NCI-H187 (cell line): ENCODE measurements around the gene CACNA1D.

Experiments used
- DNase-seq, 2 experiments: peaks; one replicate each; lab custom pipeline; 2025; lab: John Stamatoyannopoulos, UW

CACNA1D gene

DNA sequence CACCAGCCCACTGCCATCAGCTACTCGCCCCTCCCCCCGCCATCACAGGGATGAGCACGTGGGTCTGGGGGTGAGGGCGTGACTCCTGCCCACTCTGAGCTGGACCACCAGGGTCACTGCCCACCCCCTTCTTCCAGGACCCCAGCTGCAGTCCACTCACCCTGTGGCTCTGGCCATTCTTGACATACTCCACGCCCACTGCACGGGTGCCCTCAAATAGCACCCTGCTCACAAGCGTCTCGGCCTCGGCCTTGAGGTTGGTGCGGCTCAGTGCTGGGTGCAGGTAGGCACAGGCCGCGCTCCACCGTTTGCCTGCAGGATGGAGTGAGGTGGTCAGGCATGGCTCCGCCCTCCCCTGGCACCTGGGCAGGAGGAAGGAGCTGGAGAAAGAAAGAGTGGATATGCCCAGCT, 327.9 kb downstream of the CACNA1D start:
- DNase-seq = no peak

DNA sequence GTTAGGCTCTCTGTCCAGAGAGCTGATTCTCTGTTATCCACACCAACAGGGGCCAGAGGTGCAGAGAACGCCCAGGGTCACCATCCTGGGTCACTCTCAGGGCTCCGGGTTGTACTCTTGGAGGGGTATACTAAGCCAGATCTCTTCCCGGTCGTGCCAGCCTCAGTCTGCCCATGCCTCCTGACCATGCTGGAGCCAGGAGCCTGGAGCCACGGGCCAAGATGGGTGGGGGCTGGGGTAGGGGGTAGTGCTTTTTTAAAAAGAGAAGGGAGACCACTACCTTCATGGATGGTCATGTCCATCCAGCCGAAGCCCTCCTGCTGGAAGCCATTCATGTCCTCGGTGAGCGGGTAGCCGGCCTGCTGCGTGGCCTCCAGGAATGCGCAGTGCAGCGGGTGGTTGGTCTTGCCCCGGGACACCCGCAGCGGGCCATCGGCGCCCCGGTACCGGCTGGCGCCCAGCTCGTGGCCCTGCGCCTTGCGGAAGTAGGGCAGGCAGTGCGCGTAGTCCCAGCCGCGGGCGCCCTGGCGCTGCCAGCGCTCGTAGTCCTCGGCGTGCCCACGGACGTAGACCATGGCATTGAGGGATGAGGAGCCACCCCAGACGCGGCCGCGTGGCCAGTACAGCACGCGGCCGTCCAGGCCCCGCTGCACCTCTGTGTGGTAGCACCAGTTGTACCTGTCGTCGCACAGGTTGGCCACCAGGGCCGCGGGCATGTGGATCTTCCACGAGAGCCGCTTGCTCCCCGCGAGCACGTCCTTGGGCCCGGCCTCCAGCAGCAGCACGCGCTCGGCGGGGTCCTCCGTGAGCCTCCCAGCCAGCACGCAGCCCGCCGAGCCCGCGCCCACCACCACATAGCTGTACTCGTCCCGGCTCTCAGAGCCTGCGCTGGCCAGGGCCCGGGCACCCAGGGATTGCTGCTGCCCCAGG, 328.9 kb downstream of the CACNA1D start:
- DNase-seq = no peak

GRCh38 chr3:53823956-53824657, 329.7 kb downstream of the CACNA1D start:
- DNase-seq = no peak

GRCh38 chr3:53824795-53825194, 330.4 kb downstream of the CACNA1D start:
- no peak for DNase-seq

GRCh38 chr3:53826048-53826447, 331.6 kb downstream of the CACNA1D start:
- DNase-seq = no peak

DNA sequence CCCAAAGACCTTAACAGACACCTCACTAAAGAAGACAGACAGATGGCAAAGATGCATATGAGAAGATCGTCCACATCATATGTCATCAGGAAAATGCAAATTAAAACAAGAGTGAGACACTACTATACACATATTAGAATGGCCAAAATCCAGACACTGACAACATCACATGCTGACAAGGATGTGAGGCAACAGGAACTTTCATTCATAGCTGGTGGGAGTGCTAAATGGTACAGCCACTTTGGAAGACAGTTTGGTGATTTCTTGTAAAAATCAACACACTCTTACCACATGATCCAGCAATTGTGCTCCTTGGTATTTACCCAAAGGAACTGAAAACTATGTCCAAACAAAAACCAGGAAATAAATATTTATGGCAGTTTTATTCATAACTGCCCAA, 334.2 kb downstream of the CACNA1D start:
- DNase-seq = no peak

DNA sequence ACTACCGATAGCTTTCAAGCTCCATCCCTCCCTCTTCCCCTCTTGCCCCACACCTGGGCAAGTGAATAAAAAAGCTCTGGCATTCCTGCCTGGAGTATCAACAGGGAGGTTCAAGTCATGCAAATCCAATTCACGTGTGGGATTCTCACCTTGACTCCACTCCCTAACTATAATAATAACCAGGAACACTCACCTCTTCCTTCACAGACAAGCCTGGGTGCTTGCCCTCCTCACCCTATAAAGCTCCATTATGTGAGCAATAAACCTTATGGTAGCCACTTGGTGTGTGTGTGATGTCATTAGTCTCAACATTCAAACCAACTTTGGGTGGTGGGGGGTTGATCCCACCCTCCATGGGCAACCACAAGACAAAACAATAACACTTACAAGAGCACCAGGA, 335.2 kb downstream of the CACNA1D start:
- DNase-seq = no peak

- DNase-seq = no peak
These were observed 336.5 kb downstream of the CACNA1D start for GRCh38 chr3:53830944-53831343.

DNA sequence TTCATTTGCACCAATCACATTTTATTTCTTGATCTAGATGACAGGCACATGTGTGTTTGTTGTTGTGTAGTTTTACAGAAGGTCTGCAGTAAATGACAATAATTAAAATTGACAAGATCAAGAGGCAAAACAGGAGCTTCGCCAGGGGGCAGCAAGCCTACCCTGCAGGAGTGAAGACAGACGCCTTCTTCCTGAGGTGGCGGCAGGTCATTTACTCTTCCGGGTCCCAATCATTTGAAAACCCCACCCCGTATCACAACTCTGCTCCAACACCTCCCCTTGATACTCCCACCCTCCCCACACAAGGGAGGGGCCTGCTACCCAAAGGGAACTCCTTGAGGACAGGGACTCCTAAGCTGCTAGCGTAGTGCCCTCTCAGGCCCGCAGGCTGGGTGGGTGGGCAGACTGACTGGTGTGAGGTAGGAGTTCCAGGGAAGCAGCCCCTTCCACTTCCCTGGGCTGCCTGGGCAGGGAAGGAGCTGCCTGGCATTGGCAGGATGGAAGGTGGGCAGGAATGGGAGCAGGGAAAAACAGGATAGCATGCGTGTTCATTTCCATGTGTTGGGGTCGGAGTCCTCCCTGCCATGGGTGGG, 338.7 kb downstream of the CACNA1D start:
- DNase-seq = no peak

DNA sequence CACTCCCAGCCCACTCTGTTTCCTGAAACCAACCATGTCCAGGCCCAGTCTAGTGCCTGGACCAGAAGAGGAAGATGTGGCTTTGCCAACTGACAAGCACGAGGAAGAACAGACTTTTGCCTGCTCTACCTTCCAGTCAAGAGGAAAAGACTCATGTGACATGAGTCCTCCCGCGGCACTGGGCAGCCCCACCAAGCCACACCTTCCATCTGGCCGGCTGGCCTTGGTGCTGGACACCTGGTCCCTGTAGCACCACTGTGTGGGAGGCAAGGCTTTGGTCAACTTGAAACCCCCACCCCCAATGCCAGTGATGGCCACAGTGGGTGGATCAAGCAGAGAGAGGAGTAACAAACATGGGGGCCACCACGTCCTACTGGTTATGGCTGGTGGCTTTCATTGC, 339.3 kb downstream of the CACNA1D start:
- no peak for DNase-seq

- no peak for DNase-seq
These were observed 340.2 kb downstream of the CACNA1D start for GRCh38 chr3:53834429-53835095.

GRCh38 chr3:53835257-53835656, 340.8 kb downstream of the CACNA1D start:
- no peak for DNase-seq

DNA sequence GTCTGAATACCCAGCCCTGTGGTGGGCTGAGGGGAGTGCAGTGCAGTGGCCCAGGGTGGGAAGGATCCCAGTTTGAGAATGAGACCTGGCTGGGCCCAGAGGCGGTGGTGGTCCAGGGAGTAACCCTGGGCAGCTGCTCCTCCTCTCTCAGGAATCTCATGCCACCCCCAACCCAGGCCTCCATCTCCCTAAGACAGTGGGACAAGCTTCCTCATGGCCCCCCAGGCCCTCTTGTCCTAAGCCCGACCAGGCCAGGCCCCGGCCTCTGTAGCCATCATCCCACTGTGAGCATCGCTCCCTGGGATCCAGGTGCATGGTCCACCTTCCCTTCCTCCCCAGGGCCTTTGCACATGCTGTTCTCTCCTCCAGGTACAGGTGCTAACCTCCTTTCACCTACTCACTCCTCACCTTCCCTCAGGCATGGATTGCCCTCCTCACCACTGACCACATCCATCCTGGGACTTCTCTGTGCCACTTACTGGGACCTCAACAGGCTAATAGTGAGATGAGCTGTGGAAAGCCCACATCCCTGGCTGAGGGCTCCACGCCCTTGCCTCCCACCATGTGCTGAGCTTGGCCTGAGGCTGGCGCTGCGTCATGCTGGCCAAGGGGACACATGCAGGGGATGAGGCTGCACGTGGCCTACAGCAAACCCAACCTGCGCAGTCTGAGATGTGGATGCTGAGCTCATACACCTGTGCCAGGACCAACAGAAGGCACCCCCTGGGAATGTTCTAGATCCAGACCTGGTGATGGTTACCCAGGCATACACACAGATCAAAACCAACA, 341.9 kb downstream of the CACNA1D start:
- DNase-seq = no peak

DNA sequence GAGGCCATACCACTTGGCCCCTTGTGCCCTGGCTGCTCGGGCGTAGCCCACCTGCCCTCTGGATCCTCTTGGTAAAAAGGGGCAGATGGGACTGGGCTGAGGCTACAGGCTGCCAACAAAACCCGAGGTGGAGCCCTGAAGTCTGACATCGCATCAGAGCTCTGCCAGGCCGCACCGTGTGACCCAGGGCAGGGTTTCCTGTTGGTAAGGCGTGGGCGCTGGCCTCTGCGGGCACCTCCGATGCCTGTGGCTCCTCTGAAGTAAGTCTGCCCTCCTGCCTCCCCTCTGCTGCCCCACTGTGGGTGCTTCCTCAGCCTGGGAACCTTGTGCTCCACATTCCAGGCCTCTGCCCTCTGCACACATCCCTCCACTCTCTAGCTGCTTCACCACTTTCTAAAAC, 342.9 kb downstream of the CACNA1D start:
- DNase-seq = no peak

DNA sequence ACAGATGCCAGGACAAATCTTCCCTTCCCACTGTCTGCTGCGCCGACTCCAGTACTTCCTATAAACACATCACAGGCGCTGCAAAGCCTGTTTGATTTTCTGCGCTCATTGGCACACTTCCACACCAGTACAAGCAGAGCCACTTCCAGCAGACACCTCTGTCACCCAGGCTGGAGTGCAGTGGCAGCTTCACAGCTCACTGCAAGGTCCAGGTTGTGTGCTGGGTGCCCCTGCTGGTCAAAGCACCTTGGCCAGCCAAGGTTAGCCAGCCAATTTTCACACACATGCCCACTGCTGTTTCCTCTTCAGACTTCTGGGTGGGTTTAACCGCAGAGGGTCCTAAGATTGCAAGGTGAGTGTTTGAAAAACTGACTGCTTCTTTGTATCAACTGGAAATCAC, 346.9 kb downstream of the CACNA1D start:
- no peak for DNase-seq

- no peak for DNase-seq
These were observed 348.2 kb downstream of the CACNA1D start for GRCh38 chr3:53842436-53843194.

DNA sequence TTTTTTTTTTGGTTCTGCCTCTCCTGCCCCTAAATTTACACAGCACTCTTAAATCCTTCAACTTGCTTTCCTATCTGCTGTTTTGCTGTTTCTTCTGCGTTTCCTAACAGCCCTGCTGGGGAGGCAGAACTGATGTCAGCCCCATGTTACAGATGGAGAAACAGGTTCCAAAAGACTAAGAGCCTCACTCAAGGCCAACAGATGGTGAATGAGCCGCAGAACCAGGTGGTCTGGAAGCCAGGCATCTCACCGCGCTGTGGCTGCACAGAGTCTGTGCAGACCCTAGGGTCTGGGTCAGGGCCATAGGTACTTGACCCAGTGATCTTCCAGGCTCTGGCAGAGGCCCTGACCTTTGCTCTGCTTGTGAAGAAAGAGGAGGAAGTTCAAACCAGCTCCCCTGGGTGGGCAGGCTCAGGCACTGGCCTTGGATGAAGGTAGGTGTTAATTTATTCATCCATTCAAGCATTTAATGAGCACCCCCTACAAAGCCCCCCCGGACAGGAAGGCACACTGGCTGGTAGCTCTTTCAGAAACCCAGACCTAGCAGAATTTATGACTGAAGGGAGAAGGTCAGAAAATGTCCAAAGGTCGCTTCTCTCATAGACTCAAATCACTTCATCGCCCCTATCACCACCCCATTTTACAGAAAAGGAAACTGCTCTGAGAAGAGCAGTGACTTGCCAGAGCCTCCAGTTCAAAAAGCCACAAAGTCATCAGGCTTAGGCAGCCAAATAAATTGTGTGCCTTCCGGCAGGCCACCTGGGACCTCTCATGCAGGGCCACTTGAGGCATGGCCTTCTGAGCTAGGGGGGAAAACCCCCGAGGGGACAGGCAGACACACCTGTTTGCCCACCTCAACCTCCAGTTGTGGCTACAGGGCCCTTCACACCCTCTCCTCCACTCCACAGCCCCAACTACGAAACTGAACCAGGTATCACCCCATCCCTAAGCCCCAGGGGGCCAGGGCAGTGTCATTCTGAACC, 349.1 kb downstream of the CACNA1D start:
- DNase-seq = no peak

DNA sequence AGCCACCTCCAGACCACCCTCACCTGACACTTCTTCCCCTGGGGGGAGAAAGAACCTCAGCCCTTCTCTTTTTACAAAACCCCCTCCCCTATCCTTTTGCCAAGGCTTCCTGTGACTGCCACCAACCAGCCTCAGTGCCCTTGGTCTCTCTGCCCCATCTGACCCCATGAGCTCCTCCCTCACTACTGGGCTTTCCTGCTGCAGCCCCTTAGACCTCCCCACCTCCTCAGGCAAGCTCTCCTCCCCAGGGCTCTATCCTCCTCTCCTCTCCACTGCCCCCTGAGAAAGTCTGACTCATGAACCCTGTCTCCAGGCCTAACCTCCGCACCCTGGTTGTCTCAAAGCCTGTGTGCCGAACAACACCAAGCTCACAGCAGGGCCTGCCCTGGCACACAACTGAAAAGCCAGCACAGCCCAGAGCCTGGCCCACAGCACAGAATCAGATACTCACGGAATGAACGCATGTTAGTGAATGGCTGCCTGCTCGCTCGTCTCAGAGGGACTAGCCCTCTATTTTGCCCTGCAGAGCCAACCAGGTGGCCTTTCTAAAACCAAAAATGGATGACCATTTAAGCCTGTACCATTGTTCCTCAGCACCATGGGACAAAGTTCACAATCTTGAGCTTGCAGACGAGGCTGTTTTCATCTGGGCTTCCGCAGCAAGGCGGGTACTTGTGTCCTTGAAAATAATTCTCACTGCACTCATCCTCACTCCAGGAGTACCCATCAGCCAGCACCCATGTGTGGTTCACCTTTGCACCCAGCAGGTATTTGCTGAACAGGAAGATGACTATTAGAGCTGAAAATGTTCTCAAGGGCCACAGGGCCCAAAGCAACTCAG, 350.1 kb downstream of the CACNA1D start:
- DNase-seq = no peak
